Naive thymus-derived CD8-positive, alpha-beta T cell (primary cell): ENCODE data around the gene KRT27. TPM values are rescaled to one million over a fixed set of nuclear protein-coding genes. Genes with fewer than 3 reads are reported as not detected.

ENCODE experiments used
- ATAC-seq, 2 donors: fragments of 150-1000 bp; cut with Tn5 transposase in 1 of 2; sonication (Bioruptor Pico), chemical (Tn5 transposase) in 1 of 2; 1 replicate in 1 of 2; 2 replicates in 1 of 2; pipeline ENCODE4 v1.10.0; 2021; ENCODE audit warnings: mild to moderate bottlenecking in 2 of 2, moderate library complexity in 2 of 2
- POLR2A ChIA-PET: fragments of 350-600 bp; sonication (Branson Sonifier 250); formaldehyde crosslinking; loops from one replicate; lab custom pipeline; 2021; ENCODE audit warnings: antibody characterized with exemption; lab: Charles Lee
- DNase-seq, 10 donors: peaks; one replicate each; pipeline versions ENCODE4 v3.0.0 to v3.0.0-alpha.2; 2020 to 2022
- H3K27ac Mint-ChIP-seq, 10 donors: one replicate each; pipeline ENCODE4 v1.8.0; 2020 to 2022; ENCODE audit warnings: mild to moderate bottlenecking in 10 of 10, mixed read lengths in 10 of 10, moderate library complexity in 4 of 10, inconsistent platforms in 1 of 10
- H3K27me3 Mint-ChIP-seq, 5 donors: one replicate each; pipeline ENCODE4 v1.8.0; 2021 to 2022; ENCODE audit warnings: mixed read lengths in 5 of 5
- H3K36me3 Mint-ChIP-seq, 3 donors: one replicate each; pipeline ENCODE4 v1.8.0; 2020 to 2022; ENCODE audit warnings: mixed read lengths in 3 of 3, mild to moderate bottlenecking in 2 of 3, inconsistent platforms in 1 of 3
- H3K4me1 Mint-ChIP-seq, 4 donors: one replicate each; pipeline ENCODE4 v1.8.0; 2021 to 2022; ENCODE audit warnings: mixed read lengths in 4 of 4
- H3K4me3 Mint-ChIP-seq, 10 donors: one replicate each; pipeline ENCODE4 v1.8.0; 2020 to 2022; ENCODE audit warnings: mild to moderate bottlenecking in 10 of 10, mixed read lengths in 10 of 10, moderate library complexity in 6 of 10, inconsistent platforms in 1 of 10
- H3K9me3 Mint-ChIP-seq, 9 donors: one replicate each; pipeline ENCODE4 v1.8.0; 2020 to 2022; ENCODE audit warnings: mixed read lengths in 9 of 9, mild to moderate bottlenecking in 3 of 9, inconsistent platforms in 1 of 9, moderate library complexity in 1 of 9
- polyA plus RNA-seq, 3 donors: library from polyadenylated mRNA; unstranded; fragments of 300-500 nt; fragmentation: Illumina TruSeq; gene quantifications; one replicate each; pipeline ENCODE4 v1.2.3, GENCODE V29; 2021
- total RNA-seq, 8 experiments: library from RNA in 2 of 8; stranded (reverse) in 2 of 8; gene quantifications; one replicate each; pipeline ENCODE4 v1.2.3 and lab custom pipeline; 2021 to 2026

KRT27 gene, protein sequence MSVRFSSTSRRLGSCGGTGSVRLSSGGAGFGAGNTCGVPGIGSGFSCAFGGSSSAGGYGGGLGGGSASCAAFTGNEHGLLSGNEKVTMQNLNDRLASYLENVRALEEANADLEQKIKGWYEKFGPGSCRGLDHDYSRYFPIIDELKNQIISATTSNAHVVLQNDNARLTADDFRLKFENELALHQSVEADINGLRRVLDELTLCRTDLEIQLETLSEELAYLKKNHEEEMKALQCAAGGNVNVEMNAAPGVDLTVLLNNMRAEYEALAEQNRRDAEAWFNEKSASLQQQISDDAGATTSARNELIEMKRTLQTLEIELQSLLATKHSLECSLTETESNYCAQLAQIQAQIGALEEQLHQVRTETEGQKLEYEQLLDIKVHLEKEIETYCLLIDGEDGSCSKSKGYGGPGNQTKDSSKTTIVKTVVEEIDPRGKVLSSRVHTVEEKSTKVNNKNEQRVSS
- total RNA-seq (not detected), polyA plus RNA-seq (not detected), total RNA-seq (lab: John Stamatoyannopoulos, UW) (0 reads per million in 6 experiments)

DNA sequence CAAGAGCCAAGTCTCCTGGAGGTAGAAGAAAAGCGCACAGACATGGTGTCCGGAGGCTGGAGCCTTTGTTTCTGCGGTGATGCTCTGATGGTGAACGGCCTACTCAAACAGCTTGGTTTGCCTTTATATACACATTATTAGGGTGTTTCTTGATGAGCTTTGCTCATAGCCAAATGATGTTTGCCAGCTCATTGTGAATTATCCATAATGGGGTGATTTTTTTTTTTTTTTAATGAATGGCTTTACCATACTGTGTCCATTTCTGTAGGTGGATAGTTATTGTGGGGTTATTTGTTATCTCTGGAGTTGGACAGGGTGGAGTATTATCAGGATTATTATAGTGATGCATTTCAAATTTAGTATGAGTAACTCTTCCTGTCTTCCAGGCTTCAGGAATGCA is at the start of gene KRT27:
Gene KRT27, minus strand, starts transcription at position 101 of the 400 bp plus-strand sequence. Its CDS starts 57 bp downstream, at position 44.
- Mint-ChIP-seq H3K4me1 (peaks cover 2 to 8% (median 4%) of the 10 kb centered on the region in 4 donors), H3K27me3 (peaks cover 18 to 66% (median 46%) of the 10 kb centered on the region in 5 donors), H3K36me3 (no peaks in the 10 kb centered on the region), H3K27ac (no peak within 1 kb of the TSS), H3K9me3 (no peaks in the 10 kb centered on the region), H3K4me3 (no peak within 1 kb of the TSS)
- POLR2A ChIA-PET = interaction anchor here (0.7 kb wide), 1 partner anchor 20 kb away, joined by 3 read pairs; no protein-coding TSS in a partner anchor
- no peak for ATAC-seq
- no peak for DNase-seq

DNA sequence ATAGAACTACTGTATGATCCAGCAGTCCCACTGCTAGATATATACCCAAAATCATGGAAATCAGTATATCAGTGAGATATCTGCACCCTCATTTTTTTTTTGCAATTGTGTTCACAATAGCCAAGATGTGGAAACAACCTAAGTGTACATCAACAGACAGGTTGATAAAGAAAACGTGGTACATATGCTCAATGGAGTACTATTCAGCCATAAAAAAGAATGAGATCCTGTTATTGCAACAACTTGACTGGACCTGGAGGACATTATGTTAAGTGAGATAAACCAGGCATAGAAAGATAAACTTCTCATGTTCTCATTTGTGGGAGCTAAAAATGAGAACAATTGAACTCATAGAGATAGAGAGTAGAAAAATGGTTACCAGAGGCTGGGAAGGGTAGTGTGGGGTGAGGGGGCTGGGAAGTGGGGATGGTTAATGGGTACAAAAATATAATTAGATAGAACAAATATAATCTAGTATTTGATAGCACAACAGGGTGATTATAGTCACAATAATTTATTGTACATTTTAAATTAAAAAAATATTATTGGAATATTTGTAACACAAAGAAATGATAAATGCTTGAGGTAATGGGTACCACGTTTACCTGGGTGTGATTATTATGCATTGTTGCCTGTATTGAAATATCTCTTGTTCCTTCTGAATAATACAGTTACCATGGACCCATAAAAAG is 47.9 kb upstream of the KRT27 start:
- ATAC-seq = no peak
- POLR2A ChIA-PET = no interaction called here
- peaks cover 0 to 24% (median 22%) of the 10 kb centered on the region in 3 donors for H3K36me3 Mint-ChIP-seq
- peaks cover 6 to 18% (median 11%) of the 10 kb centered on the region in 4 donors for H3K4me1 Mint-ChIP-seq
- H3K9me3 Mint-ChIP-seq = peaks cover 0 to 4% (median 0%) of the 10 kb centered on the region in 9 donors
- H3K27ac Mint-ChIP-seq = no peak overlapping the region
- no peak for DNase-seq
- no peak overlapping the region for H3K4me3 Mint-ChIP-seq
- peaks cover 4 to 16% (median 9%) of the 10 kb centered on the region in 5 donors for H3K27me3 Mint-ChIP-seq

- peaks cover 4 to 21% (median 9%) of the 10 kb centered on the region in 5 donors for H3K27me3 Mint-ChIP-seq
- no peak overlapping the region for H3K27ac Mint-ChIP-seq
- H3K4me1 Mint-ChIP-seq = peaks cover 10 to 18% (median 11%) of the 10 kb centered on the region in 4 donors
- no peak overlapping the region for H3K4me3 Mint-ChIP-seq
- POLR2A ChIA-PET = no interaction called here
- H3K36me3 Mint-ChIP-seq = peaks cover 0 to 28% (median 21%) of the 10 kb centered on the region in 3 donors
- ATAC-seq (no peak), DNase-seq (no peak)
- H3K9me3 Mint-ChIP-seq = peaks cover 0 to 4% (median 0%) of the 10 kb centered on the region in 9 donors
Measured at GRCh38 chr17:40828454-40829044, 46.2 kb upstream of the KRT27 start.

DNA sequence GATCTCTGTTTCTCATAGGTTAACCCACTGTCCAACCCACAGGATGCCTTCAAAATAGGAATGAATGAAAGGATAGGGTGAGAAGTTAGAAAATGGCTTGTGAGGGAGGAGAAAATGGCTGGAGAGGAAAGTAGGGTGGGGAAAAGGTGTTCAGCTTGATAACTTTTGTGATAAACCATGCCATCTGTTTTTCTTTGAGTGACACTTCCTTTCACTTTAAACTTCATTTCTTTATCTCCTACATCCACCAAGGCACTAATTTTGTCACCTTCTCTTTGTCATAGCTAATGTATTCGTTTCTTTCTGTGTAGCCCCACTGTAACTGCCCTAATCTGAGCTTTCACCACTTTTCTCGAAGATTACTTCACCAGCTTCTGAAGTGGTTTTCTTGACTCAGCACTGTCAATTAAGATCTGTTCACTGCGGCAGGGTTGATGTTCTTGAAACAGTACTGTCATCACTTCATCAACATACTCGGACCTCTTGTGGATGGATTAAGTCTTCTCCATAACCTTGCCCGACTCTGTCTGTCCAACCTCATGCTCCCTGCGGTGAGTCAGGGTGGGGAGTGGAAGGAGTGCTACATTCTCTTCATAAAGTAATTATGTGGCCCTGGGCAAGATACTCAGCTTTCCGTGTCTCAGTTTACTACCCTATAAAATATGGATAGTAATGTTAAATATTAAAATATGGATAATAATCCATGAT is 45.5 kb upstream of the KRT27 start:
- H3K4me1 Mint-ChIP-seq = peaks cover 10 to 18% (median 11%) of the 10 kb centered on the region in 4 donors
- POLR2A ChIA-PET = no interaction called here
- ATAC-seq (no peak), DNase-seq (no peak)
- H3K27ac Mint-ChIP-seq = peak overlapping the region in 1 of 10 donors; percentile 46
- H3K4me3 Mint-ChIP-seq = peak overlapping the region in 1 of 10 donors; percentile 22
- peaks cover 4 to 22% (median 9%) of the 10 kb centered on the region in 5 donors for H3K27me3 Mint-ChIP-seq
- H3K36me3 Mint-ChIP-seq = peaks cover 0 to 28% (median 19%) of the 10 kb centered on the region in 3 donors
- H3K9me3 Mint-ChIP-seq = peaks cover 0 to 4% (median 0%) of the 10 kb centered on the region in 9 donors

DNA sequence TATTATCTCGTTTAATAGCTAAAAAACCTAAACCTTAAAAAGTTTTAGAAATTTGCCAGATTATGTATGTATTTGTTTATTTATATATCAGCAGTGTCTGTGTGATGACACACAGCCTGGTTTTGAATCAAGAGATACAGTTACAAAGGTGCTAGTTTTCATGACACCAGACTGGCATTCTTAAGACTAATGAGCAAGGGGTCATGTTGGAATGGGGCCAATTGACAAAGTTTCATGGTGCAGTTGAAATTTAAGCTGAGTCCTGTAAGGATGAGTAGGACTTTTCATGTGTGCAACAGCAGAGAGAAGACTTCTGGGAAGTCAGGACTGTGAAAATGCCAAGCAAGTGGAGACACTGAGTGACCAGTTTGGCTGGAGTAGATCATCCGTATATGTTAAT is 43.2 kb upstream of the KRT27 start:
- H3K36me3 Mint-ChIP-seq = peaks cover 0 to 43% (median 28%) of the 10 kb centered on the region in 3 donors
- H3K4me3 Mint-ChIP-seq = no peak overlapping the region
- POLR2A ChIA-PET = no interaction called here
- DNase-seq (no peak), ATAC-seq (no peak)
- H3K9me3 Mint-ChIP-seq = peaks cover 0 to 4% (median 0%) of the 10 kb centered on the region in 9 donors
- peaks cover 4 to 22% (median 9%) of the 10 kb centered on the region in 5 donors for H3K27me3 Mint-ChIP-seq
- H3K4me1 Mint-ChIP-seq = peaks cover 10 to 18% (median 12%) of the 10 kb centered on the region in 4 donors
- H3K27ac Mint-ChIP-seq = no peak overlapping the region

- Mint-ChIP-seq H3K27ac (no peak overlapping the region), H3K36me3 (peaks cover 0 to 38% (median 27%) of the 10 kb centered on the region in 3 donors), H3K27me3 (peaks cover 4 to 22% (median 9%) of the 10 kb centered on the region in 5 donors), H3K4me3 (no peak overlapping the region), H3K9me3 (peaks cover 0 to 7% (median 0%) of the 10 kb centered on the region in 9 donors), H3K4me1 (peaks cover 16 to 22% (median 19%) of the 10 kb centered on the region in 4 donors)
- no peak for ATAC-seq
- DNase-seq = no peak
- POLR2A ChIA-PET = interaction anchor here (0.5 kb wide), 1 partner anchor 547 kb away, joined by 3 read pairs; no protein-coding TSS in a partner anchor
Measured at GRCh38 chr17:40824015-40824832, 41.9 kb upstream of the KRT27 start.

GRCh38 chr17:40822132-40822812 is 39.9 kb upstream of the KRT27 start, which contains the start of gene KRT10:
Gene KRT10 (minus strand): TSS chr17:40822614. CDS start chr17:40822585, 29 bp downstream.
- POLR2A ChIA-PET = no interaction called here
- peaks cover 4 to 21% (median 9%) of the 10 kb centered on the region in 5 donors for H3K27me3 Mint-ChIP-seq
- DNase-seq (no peak), ATAC-seq (no peak)
- peaks cover 0 to 14% (median 0%) of the 10 kb centered on the region in 9 donors for H3K9me3 Mint-ChIP-seq
- peaks cover 11 to 27% (median 19%) of the 10 kb centered on the region in 4 donors for H3K4me1 Mint-ChIP-seq
- no peak within 1 kb of the TSS for H3K4me3 Mint-ChIP-seq
- H3K36me3 Mint-ChIP-seq = peaks cover 11 to 45% (median 31%) of the 10 kb centered on the region in 3 donors
- H3K27ac Mint-ChIP-seq = peak within 1 kb of the TSS in 1 of 10 donors; percentile 8

DNA sequence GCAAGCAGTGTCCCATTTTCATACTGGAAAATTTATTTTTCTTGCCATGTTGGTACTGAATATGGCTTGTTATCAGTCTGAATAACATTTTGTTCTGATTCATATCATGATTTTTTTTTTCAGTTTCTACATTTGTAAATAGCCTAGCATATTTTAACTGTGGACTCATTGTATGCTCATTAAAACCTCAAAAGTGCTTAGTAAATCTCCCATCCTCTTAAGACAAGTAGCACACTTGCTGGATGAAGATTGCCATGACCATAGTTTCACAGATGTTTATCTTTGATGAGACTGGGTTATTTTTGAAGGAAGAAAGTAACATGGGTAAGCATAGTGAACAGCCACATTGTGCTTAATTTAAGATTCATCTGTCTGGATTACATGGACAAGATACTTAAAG is 39.2 kb upstream of the KRT27 start:
- Mint-ChIP-seq H3K4me3 (no peak overlapping the region), H3K4me1 (peaks cover 11 to 28% (median 22%) of the 10 kb centered on the region in 4 donors), H3K9me3 (peaks cover 0 to 20% (median 0%) of the 10 kb centered on the region in 9 donors), H3K27ac (no peak overlapping the region), H3K36me3 (peaks cover 18 to 45% (median 38%) of the 10 kb centered on the region in 3 donors), H3K27me3 (peaks cover 4 to 15% (median 7%) of the 10 kb centered on the region in 5 donors)
- POLR2A ChIA-PET = no interaction called here
- no peak for ATAC-seq
- DNase-seq = no peak

DNA sequence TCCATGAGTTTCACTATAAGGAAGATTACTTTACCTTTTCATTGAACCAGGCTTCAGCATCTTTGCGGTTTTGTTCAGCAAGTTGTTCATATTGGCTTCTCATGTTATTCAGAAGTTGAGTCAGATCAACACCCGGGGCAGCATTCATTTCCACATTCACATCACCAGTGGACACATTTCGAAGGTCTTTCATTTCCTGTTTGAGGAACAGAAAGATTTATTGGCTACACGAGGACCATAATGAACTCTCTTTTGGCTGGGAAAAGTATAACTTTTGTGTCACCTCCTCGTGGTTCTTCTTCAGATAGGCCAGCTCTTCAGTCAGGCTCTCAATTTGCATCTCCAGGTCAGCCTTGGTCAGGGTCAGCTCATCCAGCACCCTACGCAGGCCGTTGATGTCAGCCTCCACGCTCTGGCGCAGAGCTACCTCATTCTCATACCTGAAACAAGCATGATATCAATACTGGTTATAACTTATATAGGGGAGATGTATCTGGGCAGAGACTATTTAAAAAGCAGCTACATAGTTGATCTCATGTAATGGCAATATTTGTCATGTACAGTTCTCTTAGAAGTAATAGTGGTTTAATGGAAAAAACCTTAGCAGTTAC is 38.0 kb upstream of the KRT27 start:
- peaks cover 0 to 20% (median 0%) of the 10 kb centered on the region in 9 donors for H3K9me3 Mint-ChIP-seq
- H3K27ac Mint-ChIP-seq = peak overlapping the region in 7 of 10 donors; percentile 15 to 95 (median 54)
- H3K36me3 Mint-ChIP-seq = peaks cover 18 to 37% (median 35%) of the 10 kb centered on the region in 3 donors
- DNase-seq (no peak), ATAC-seq (no peak)
- H3K4me1 Mint-ChIP-seq = peaks cover 5 to 27% (median 18%) of the 10 kb centered on the region in 4 donors
- peak overlapping the region in 9 of 10 donors; percentile 27 to 92 (median 80) for H3K4me3 Mint-ChIP-seq
- peaks cover 0 to 10% (median 0%) of the 10 kb centered on the region in 5 donors for H3K27me3 Mint-ChIP-seq
- POLR2A ChIA-PET = interaction anchor here (0.7 to 0.9 kb wide), 2 partner anchors 93 to 869 kb away, joined by 3 read pairs; no protein-coding TSS in a partner anchor
